Right lobe of liver (tissue), 4 donors: ENCODE results near the gene B3GNT4.

ENCODE experiments used
- POLR2A ChIP-seq: fragments of 450-650 bp; IDR thresholded peaks from one replicate; pipeline ENCODE4 v1.6.1; 2017; ENCODE audit warnings: antibody characterized with exemption, mild to moderate bottlenecking
- TF ChIP-seq, protein P1 (sequence below), 4 donors: fragments of 200-600 bp in 3 of 4; fragments of 450-650 bp in 1 of 4; IDR thresholded peaks; one replicate each; pipeline versions ENCODE4 v1.5.1 to v1.8.0; 2016 to 2022; ENCODE audit warnings: antibody characterized with exemption in 4 of 4, mild to moderate bottlenecking in 2 of 4
- donor health status: DM: no; HTN: no; CAD: no.
- donor health status: DM: no; HTN: no; CAD: no.
- donor health status: DM: no; HTN: yes; CAD: no.

DNA sequence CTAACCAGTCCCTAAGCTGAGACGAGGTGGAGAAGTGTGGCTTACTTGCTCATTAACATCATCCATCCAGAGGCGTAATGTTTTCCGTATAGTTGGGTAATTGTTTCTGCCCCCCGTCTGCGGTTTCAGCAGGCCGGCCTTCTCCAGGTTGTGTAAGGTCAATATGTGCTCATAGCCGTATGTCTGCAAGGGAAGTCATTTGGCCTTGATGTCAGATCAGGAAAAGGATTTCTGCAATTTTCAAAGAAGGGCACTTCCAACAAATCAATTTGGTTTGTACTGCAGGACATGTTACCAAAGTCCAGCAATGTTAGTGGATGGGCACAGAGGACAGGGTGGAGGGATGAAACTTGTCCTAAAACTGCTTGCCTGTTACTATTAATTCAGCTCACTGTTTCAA lies 32.2 kb downstream of the B3GNT4 start:
- TF ChIP-seq, protein P1, sequence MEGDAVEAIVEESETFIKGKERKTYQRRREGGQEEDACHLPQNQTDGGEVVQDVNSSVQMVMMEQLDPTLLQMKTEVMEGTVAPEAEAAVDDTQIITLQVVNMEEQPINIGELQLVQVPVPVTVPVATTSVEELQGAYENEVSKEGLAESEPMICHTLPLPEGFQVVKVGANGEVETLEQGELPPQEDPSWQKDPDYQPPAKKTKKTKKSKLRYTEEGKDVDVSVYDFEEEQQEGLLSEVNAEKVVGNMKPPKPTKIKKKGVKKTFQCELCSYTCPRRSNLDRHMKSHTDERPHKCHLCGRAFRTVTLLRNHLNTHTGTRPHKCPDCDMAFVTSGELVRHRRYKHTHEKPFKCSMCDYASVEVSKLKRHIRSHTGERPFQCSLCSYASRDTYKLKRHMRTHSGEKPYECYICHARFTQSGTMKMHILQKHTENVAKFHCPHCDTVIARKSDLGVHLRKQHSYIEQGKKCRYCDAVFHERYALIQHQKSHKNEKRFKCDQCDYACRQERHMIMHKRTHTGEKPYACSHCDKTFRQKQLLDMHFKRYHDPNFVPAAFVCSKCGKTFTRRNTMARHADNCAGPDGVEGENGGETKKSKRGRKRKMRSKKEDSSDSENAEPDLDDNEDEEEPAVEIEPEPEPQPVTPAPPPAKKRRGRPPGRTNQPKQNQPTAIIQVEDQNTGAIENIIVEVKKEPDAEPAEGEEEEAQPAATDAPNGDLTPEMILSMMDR (IDR thresholded peaks at IDR 0.05) = no peak
- no peak for TF ChIP-seq POLR2A
